Right lobe of liver (tissue), 6 donors: ENCODE data around the gene POC1B. TPM values are rescaled to one million over a fixed set of nuclear protein-coding genes. Genes with fewer than 3 reads are reported as not detected.

ENCODE experiments used
- ATAC-seq, 4 donors: fragments of 200-7000 bp; cut with Tn5 transposase; one replicate each; pipeline ENCODE4 v1.9.1; 2020; ENCODE audit warnings: mild to moderate bottlenecking in 4 of 4, moderate library complexity in 4 of 4
- DNase-seq, 3 donors: peaks; one replicate each; pipeline ENCODE4 v3.0.0-alpha.2; 2020
- H3K27ac ChIP-seq, 3 donors: fragments of 200-600 bp; one replicate each; pipeline ENCODE4 v1.8.0; 2022
- H3K27me3 ChIP-seq, 2 donors: fragments of 200-600 bp; one replicate each; pipeline ENCODE4 v1.8.0; 2022
- H3K36me3 ChIP-seq, 4 donors: fragments of 200-600 bp; sonication (generic) in 1 of 4; one replicate each; pipeline versions ENCODE4 v1.5.1 to v1.8.0; 2017 to 2022; ENCODE audit warnings: control low read depth in 1 of 4
- H3K4me1 ChIP-seq, 4 donors: fragments of 200-600 bp; sonication (generic) in 1 of 4; one replicate each; pipeline versions ENCODE4 v1.5.1 to v1.8.0; 2017 to 2022; ENCODE audit warnings: control low read depth in 1 of 4
- H3K4me3 ChIP-seq, 3 donors: fragments of 200-600 bp; one replicate each; pipeline ENCODE4 v1.8.0; 2022
- H3K9me3 ChIP-seq, 4 donors: fragments of 200-600 bp; sonication (generic) in 1 of 4; one replicate each; pipeline versions ENCODE4 v1.5.1 to v1.8.0; 2017 to 2022; ENCODE audit warnings: control low read depth in 1 of 4
- POLR2A ChIP-seq: fragments of 450-650 bp; IDR thresholded peaks from one replicate; pipeline ENCODE4 v1.6.1; 2017; ENCODE audit warnings: antibody characterized with exemption, mild to moderate bottlenecking
- WGBS: methylation state at CpG from one replicate; pipeline ENCODE4 v1.1.6; 2018; ENCODE audit warnings: low coverage, low lambda C conversion rate; ENCODE audit not compliant: insufficient coverage; ENCODE audit errors: missing lambda C conversion rate; 5-methylcytosine and 5-hydroxymethylcytosine counted together
- intact Hi-C, 2 donors: fragments of 100-400 bp; cut with DNase I; formaldehyde crosslinking; loops; one replicate each; pipeline versions ENCODE4 v1.11.2 to v1.14.1; 2022
- total RNA-seq, 6 experiments: library from RNA; depleted of rRNA in 2 of 6; stranded (reverse); fragments of >200 nt in 2 of 6; fragmentation: NEBNext Ultra II Directional in 3 of 6; extraction: Animal tissue kit (Norgen Biotek cat#: 25700) in 3 of 6; gene quantifications; one replicate each; pipeline versions ENCODE4 v1.1.0 to v1.2.4, GENCODE V29; 2016 to 2023
- TF ChIP-seq, protein P1 (sequence below), 4 donors: fragments of 200-600 bp in 3 of 4; fragments of 450-650 bp in 1 of 4; IDR thresholded peaks; one replicate each; pipeline versions ENCODE4 v1.5.1 to v1.8.0; 2016 to 2022; ENCODE audit warnings: antibody characterized with exemption in 4 of 4, mild to moderate bottlenecking in 2 of 4
- donor health status: DM: no; HTN: yes; CAD: no.
- donor health status: DM: no; HTN: no; CAD: no.
- donor health status: DM: no; HTN: no; CAD: no.
- donor health status: DM: no; HTN: yes; CAD: no.
- donor health status: DM: no; HTN: yes; CAD: no.

The POC1B gene
- total RNA-seq, 6 experiments from 2014 or later = 5.3 to 14.5 (median 6.9) TPM

- DNase-seq (no peak), ATAC-seq (peak in 1 of 4 donors; percentile 52)
- no peak for TF ChIP-seq POLR2A
- TF ChIP-seq, protein P1, sequence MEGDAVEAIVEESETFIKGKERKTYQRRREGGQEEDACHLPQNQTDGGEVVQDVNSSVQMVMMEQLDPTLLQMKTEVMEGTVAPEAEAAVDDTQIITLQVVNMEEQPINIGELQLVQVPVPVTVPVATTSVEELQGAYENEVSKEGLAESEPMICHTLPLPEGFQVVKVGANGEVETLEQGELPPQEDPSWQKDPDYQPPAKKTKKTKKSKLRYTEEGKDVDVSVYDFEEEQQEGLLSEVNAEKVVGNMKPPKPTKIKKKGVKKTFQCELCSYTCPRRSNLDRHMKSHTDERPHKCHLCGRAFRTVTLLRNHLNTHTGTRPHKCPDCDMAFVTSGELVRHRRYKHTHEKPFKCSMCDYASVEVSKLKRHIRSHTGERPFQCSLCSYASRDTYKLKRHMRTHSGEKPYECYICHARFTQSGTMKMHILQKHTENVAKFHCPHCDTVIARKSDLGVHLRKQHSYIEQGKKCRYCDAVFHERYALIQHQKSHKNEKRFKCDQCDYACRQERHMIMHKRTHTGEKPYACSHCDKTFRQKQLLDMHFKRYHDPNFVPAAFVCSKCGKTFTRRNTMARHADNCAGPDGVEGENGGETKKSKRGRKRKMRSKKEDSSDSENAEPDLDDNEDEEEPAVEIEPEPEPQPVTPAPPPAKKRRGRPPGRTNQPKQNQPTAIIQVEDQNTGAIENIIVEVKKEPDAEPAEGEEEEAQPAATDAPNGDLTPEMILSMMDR (IDR thresholded peaks at IDR 0.05) = no peak
- Histone ChIP-seq H3K4me3 (no peak overlapping the region), H3K27ac (no peak overlapping the region), H3K27me3 (no peaks in the 10 kb centered on the region), H3K36me3 (peaks cover 0 to 4% (median 0%) of the 10 kb centered on the region in 4 donors), H3K9me3 (no peaks in the 10 kb centered on the region), H3K4me1 (peaks cover 0 to 10% (median 0%) of the 10 kb centered on the region in 4 donors)
- intact Hi-C loops = no loop called here
- 85% methylated on average over 5 of the region's 5 CpGs for WGBS
Measured at GRCh38 chr12:89493670-89494302, 32.1 kb downstream of the POC1B start.

DNA sequence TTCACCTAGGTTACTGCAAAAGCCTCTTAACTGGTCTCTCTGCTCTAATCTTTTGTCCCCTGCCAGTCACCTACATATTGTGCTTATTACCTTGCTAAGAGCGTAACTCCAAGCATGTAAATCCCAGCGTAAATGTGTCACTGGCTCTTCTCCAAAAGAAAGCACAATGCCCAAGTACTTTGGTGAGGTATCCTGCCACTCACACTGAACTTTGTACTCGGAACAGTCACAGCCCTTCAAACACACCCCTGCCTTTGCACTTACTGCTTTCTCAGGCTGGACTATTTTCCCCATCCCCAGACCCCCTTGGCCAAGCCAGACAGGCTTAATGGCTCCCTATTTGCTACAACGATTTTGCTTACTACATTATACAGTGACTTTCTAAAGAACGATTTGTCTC, 33.0 kb downstream of the POC1B start:
- Histone ChIP-seq H3K4me1 (peaks cover 0 to 10% (median 0%) of the 10 kb centered on the region in 4 donors), H3K4me3 (no peak overlapping the region), H3K27me3 (no peaks in the 10 kb centered on the region), H3K36me3 (peaks cover 0 to 4% (median 0%) of the 10 kb centered on the region in 4 donors), H3K9me3 (no peaks in the 10 kb centered on the region), H3K27ac (no peak overlapping the region)
- no peak for DNase-seq
- no peak for TF ChIP-seq POLR2A
- TF ChIP-seq, protein P1 (IDR thresholded peaks at IDR 0.05) = no peak
- WGBS = 42% methylated on average over 5 of the region's 5 CpGs
- peak; percentile 86 to 97 (median 88) for ATAC-seq
- intact Hi-C loops = no loop called here

- TF ChIP-seq, protein P1 (IDR thresholded peaks at IDR 0.05) = no peak
- no peak for TF ChIP-seq POLR2A
- H3K27me3 ChIP-seq = no peaks in the 10 kb centered on the region
- H3K4me1 ChIP-seq = peaks cover 0 to 10% (median 0%) of the 10 kb centered on the region in 4 donors
- ATAC-seq (peak in 1 of 4 donors; percentile 36), DNase-seq (no peak)
- intact Hi-C loops = no loop called here
- no peaks in the 10 kb centered on the region for H3K9me3 ChIP-seq
- no CpG with 5 or more reads among the region's 1 CpG for WGBS
- H3K4me3 ChIP-seq = no peak overlapping the region
- no peak overlapping the region for H3K27ac ChIP-seq
- peaks cover 0 to 4% (median 0%) of the 10 kb centered on the region in 4 donors for H3K36me3 ChIP-seq
Measured at GRCh38 chr12:89490922-89491321, 34.9 kb downstream of the POC1B start.

GRCh38 chr12:89486264-89486663, 39.6 kb downstream of the POC1B start:
- intact Hi-C loops = no loop called here
- Histone ChIP-seq H3K4me3 (no peak overlapping the region), H3K27me3 (no peaks in the 10 kb centered on the region), H3K36me3 (peaks cover 0 to 4% (median 0%) of the 10 kb centered on the region in 4 donors), H3K4me1 (no peaks in the 10 kb centered on the region), H3K27ac (no peak overlapping the region), H3K9me3 (no peaks in the 10 kb centered on the region)
- TF ChIP-seq, protein P1 (IDR thresholded peaks at IDR 0.05) = no peak
- no peak for TF ChIP-seq POLR2A
- 83% methylated on average over 2 of the region's 2 CpGs for WGBS
- no peak for ATAC-seq
- DNase-seq = no peak
